K562 (cell line): Measurements from ENCODE around the gene HOXC10. TPM values are rescaled to one million over a fixed set of nuclear protein-coding genes. Genes with fewer than 3 reads are reported as not detected.

ENCODE experiments used
- ATF7 ChIP-seq: fragments of 450-650 bp; IDR thresholded peaks from 2 replicates; pipeline ENCODE4 v1.7.1; 2014; ENCODE audit warnings: mild to moderate bottlenecking, moderate library complexity
- BCL6 ChIP-seq: fragments of 250-450 bp; sonication (Bioruptor Pico); IDR thresholded peaks from 2 replicates; pipeline ENCODE4 v1.4.0; 2020
- BHLHE40 ChIP-seq: IDR thresholded peaks from 2 replicates; pipeline ENCODE4 v1.6.1; 2011; ENCODE audit warnings: low read length, improper control_type of control experiment
- ELF1 ChIP-seq: fragments of 200-800 bp; sonication (Bioruptor generic); IDR thresholded peaks from 2 replicates; pipeline ENCODE4 v1.6.1; 2016; ENCODE audit warnings: missing genetic modification characterization, missing compliant biosample characterization
- ERF ChIP-seq: fragments of 450-650 bp; formaldehyde crosslinking; IDR thresholded peaks from 2 replicates; pipeline ENCODE4 v1.4.0; 2020; ENCODE audit warnings: mild to moderate bottlenecking, mixed read lengths
- FOXA1 ChIP-seq: fragments of 450-650 bp; IDR thresholded peaks from 2 replicates; pipeline ENCODE4 v1.6.1; 2016; ENCODE audit warnings: mild to moderate bottlenecking, borderline replicate concordance
- NCOR1 ChIP-seq: fragments of 450-650 bp; IDR thresholded peaks from 2 replicates; pipeline ENCODE4 v1.6.1; 2016; ENCODE audit warnings: mild to moderate bottlenecking, moderate library complexity
- NR0B1 ChIP-seq: fragments of 450-650 bp; IDR thresholded peaks from one replicate; pipeline ENCODE4 v1.6.1; 2018; ENCODE audit warnings: mild to moderate bottlenecking, moderate library complexity; ENCODE audit not compliant: partially characterized antibody
- RBM15 ChIP-seq: fragments of 200-400 bp; formaldehyde crosslinking; IDR thresholded peaks from 2 replicates; pipeline ENCODE4 v1.6.1; 2018; ENCODE audit warnings: mild to moderate bottlenecking, low read length, moderate library complexity; ENCODE audit not compliant: insufficient read depth
- SIN3B ChIP-seq: fragments of 450-650 bp; IDR thresholded peaks from 2 replicates; pipeline ENCODE4 v1.6.1; 2017; ENCODE audit warnings: low read depth, mild to moderate bottlenecking, moderate library complexity
- YY1 ChIP-seq, 3 experiments: IDR thresholded peaks; 2 replicates each; pipeline ENCODE4 v1.6.1; 2011; ENCODE audit warnings: low read length in 2 of 3, mild to moderate bottlenecking in 2 of 3, moderate library complexity in 2 of 3, borderline replicate concordance in 1 of 3, control low read depth in 1 of 3, low read depth in 1 of 3; ENCODE audit not compliant: insufficient read depth in 3 of 3, insufficient replicate concordance in 2 of 3, control insufficient read depth in 1 of 3, insufficient read length in 1 of 3; ENCODE audit errors: extremely low read depth in 1 of 3
- ZFPM2 ChIP-seq: fragments of 250-450 bp; sonication (Bioruptor Pico); IDR thresholded peaks from 2 replicates; pipeline ENCODE4 v1.5.1; 2022; ENCODE audit warnings: mild to moderate bottlenecking
- ZNF175 ChIP-seq: fragments of 200-800 bp; sonication (Bioruptor generic); IDR thresholded peaks from 2 replicates; pipeline ENCODE4 v1.6.1; 2016; ENCODE audit warnings: low read depth, mild to moderate bottlenecking, missing genetic modification characterization, missing compliant biosample characterization
- ZNF212 ChIP-seq: fragments of 450-650 bp; formaldehyde crosslinking; IDR thresholded peaks from 2 replicates; pipeline ENCODE4 v1.4.0; 2020; ENCODE audit warnings: mild to moderate bottlenecking
- ZNF395 ChIP-seq: fragments of 200-800 bp; sonication (Bioruptor generic); IDR thresholded peaks from 2 replicates; pipeline ENCODE4 v1.6.1; 2017; ENCODE audit warnings: missing genetic modification characterization, missing compliant biosample characterization
- polyA plus RNA-seq, 8 experiments: library from polyadenylated mRNA; depleted of rRNA in 4 of 8; stranded (reverse) in 5 of 8; unstranded in 3 of 8; fragments of >200 nt; fragmentation: Nextera tagmentation in 2 of 8; fragmentation: Illumina TruSeq in 1 of 8; extraction: Ambion mirVana in 2 of 8; extraction: Trizol in 1 of 8; gene quantifications; 2 replicates each; pipeline versions ENCODE4 v1.2.1 to v1.2.3, GENCODE V29; 2011 to 2014; ENCODE audit warnings: inconsistent platforms in 1 of 8, missing spikeins in 1 of 8
- total RNA-seq, 7 experiments: library from RNA; depleted of rRNA in 6 of 7; stranded (reverse); fragments of >200 nt in 6 of 7; fragmentation: Illumina TruSeq in 2 of 7; extraction: Trizol in 2 of 7; gene quantifications; 2 replicates each; pipeline versions ENCODE4 v1.2.1 to v1.2.3, GENCODE V29; 2011 to 2021; ENCODE audit warnings: low replicate concordance in 1 of 7
- TF ChIP-seq, protein P1 (sequence below): fragments of 450-650 bp; IDR thresholded peaks from 2 replicates; pipeline ENCODE4 v1.6.1; 2016
- TF ChIP-seq, protein P2 (sequence below): fragments of 250-450 bp; sonication (Bioruptor Pico); IDR thresholded peaks from 2 replicates; pipeline ENCODE4 v1.6.1; 2021; ENCODE audit warnings: mild to moderate bottlenecking
- TF ChIP-seq, protein P3 (sequence below): sonication (generic); formaldehyde crosslinking; IDR thresholded peaks from 2 replicates; pipeline ENCODE4 v1.4.0; 2020; ENCODE audit warnings: mild to moderate bottlenecking, missing genetic modification reagents
- TF ChIP-seq, protein P4 (sequence below), 2 experiments: fragments of 200-800 bp in 1 of 2; sonication (Bioruptor generic) in 1 of 2; sonication (generic) in 1 of 2; formaldehyde crosslinking in 1 of 2; IDR thresholded peaks in 1 of 2; conservative IDR thresholded peaks in 1 of 2; 2 replicates each; pipeline versions ENCODE4 v1.5.0 to v1.6.1; 2016 to 2020; ENCODE audit warnings: missing compliant biosample characterization in 1 of 2, missing genetic modification characterization in 1 of 2, missing genetic modification reagents in 1 of 2

Gene HOXC10
- total and polyA plus RNA-seq, 9 of the 15 experiments (the other 6 are each of a cell fraction or from before 2014, with no cell fraction given), result 0.13 to 0.77 (median 0.35) TPM; not detected in 2

GRCh38 chr12:53994264-53995001 lies 9.5 kb downstream of the HOXC10 start (continued):
- TF ChIP-seq, protein P1, sequence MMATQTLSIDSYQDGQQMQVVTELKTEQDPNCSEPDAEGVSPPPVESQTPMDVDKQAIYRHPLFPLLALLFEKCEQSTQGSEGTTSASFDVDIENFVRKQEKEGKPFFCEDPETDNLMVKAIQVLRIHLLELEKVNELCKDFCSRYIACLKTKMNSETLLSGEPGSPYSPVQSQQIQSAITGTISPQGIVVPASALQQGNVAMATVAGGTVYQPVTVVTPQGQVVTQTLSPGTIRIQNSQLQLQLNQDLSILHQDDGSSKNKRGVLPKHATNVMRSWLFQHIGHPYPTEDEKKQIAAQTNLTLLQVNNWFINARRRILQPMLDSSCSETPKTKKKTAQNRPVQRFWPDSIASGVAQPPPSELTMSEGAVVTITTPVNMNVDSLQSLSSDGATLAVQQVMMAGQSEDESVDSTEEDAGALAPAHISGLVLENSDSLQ, result no peak
- TF ChIP-seq NR0B1 (no peak), ZNF175 (CRISPR knock-in tag) (no peak), BCL6 (no peak), SIN3B (no peak), NCOR1 (no peak), ATF7 (no peak), FOXA1 (no peak), ZNF212 (CRISPR knock-in tag) (no peak), ERF (CRISPR knock-in tag) (0 out of 2 replicates have a peak, but pooled peaks have one; percentile 57), RBM15 (no peak), BHLHE40 (no peak; the same call in 1 of the 2 replicates), ELF1 (no peak), YY1 (IDR thresholded peaks at IDR 0.05; ENCODE audit: borderline replicate concordance in 1 of 3, control insufficient read depth in 1 of 3, extremely low read depth in 1 of 3, insufficient read depth in 3 of 3, insufficient read length in 1 of 3, insufficient replicate concordance in 2 of 3, low read depth in 1 of 3, low read length in 2 of 3) (peak in 2 of 3 experiments; percentile 27 to 70), ZFPM2 (CRISPR knock-in tag) (no peak), ZNF395 (no peak)
- TF ChIP-seq, protein P2, sequence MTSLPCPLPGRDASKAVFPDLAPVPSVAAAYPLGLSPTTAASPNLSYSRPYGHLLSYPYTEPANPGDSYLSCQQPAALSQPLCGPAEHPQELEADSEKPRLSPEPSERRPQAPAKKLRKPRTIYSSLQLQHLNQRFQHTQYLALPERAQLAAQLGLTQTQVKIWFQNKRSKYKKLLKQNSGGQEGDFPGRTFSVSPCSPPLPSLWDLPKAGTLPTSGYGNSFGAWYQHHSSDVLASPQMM (CRISPR knock-in tag), result no peak
- TF ChIP-seq, protein P3, sequence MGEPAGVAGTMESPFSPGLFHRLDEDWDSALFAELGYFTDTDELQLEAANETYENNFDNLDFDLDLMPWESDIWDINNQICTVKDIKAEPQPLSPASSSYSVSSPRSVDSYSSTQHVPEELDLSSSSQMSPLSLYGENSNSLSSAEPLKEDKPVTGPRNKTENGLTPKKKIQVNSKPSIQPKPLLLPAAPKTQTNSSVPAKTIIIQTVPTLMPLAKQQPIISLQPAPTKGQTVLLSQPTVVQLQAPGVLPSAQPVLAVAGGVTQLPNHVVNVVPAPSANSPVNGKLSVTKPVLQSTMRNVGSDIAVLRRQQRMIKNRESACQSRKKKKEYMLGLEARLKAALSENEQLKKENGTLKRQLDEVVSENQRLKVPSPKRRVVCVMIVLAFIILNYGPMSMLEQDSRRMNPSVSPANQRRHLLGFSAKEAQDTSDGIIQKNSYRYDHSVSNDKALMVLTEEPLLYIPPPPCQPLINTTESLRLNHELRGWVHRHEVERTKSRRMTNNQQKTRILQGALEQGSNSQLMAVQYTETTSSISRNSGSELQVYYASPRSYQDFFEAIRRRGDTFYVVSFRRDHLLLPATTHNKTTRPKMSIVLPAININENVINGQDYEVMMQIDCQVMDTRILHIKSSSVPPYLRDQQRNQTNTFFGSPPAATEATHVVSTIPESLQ (CRISPR knock-in tag), result no peak
- TF ChIP-seq, protein P4, sequence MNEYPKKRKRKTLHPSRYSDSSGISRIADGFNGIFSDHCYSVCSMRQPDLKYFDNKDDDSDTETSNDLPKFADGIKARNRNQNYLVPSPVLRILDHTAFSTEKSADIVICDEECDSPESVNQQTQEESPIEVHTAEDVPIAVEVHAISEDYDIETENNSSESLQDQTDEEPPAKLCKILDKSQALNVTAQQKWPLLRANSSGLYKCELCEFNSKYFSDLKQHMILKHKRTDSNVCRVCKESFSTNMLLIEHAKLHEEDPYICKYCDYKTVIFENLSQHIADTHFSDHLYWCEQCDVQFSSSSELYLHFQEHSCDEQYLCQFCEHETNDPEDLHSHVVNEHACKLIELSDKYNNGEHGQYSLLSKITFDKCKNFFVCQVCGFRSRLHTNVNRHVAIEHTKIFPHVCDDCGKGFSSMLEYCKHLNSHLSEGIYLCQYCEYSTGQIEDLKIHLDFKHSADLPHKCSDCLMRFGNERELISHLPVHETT (CRISPR knock-in tag; conservative IDR thresholded peaks at IDR 0.05 in 1 of 2, IDR thresholded peaks at IDR 0.05 in 1 of 2), result no peak
